Measurements from ENCODE around the gene LTA4H. TPM values are rescaled to one million over a fixed set of nuclear protein-coding genes. Genes with fewer than 3 reads are reported as not detected.
"Not testable (repeated sequence)": the region's sequence is repeated elsewhere in the genome, so short reads cannot be mapped to it uniquely, and the experiment has no call there.

The LTA4H gene
- total RNA-seq, 1 donor from 2014 or later: 35.5 TPM

GRCh38 chr12:95974358-95974757 lies 61.0 kb downstream of the LTA4H start:
- intact Hi-C loops (cut with DNase I): no loop called here
- DNase-seq (ENCODE audit: low spot score): no peak

GRCh38 chr12:95972832-95973456 lies 62.4 kb downstream of the LTA4H start:
- intact Hi-C loops (cut with DNase I): no loop called here
- DNase-seq (ENCODE audit: low spot score): no peak

DNA sequence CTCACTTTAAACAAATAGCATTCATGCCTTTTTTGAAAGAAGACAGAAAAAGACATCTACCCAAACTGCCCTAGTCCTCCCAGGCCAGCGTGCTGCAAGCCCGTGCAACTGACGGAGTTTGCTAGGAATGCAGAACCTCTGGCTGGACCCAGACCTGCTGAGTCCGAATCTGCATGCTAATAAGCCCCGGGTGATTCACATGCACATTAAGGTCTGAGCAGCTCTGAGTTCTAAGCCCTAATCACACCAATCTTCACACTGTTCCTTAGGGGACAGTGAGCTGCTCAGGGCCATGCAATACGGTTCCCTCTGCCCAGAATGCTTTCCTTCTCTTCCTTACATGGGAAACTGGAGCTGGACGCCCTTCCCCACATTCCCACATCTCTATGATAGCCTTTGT lies 64.5 kb downstream of the LTA4H start:
- DNase-seq (ENCODE audit: low spot score): no peak
- intact Hi-C loops (cut with DNase I): no loop called here

- intact Hi-C loops (cut with DNase I); DNase-seq (ENCODE audit: low spot score): not testable (repeated sequence)
Measured at GRCh38 chr12:95969116-95969515, 66.3 kb downstream of the LTA4H start.

GRCh38 chr12:95967301-95967700 lies 68.1 kb downstream of the LTA4H start:
- intact Hi-C loops (cut with DNase I): no loop called here
- DNase-seq (ENCODE audit: low spot score): no peak

DNA sequence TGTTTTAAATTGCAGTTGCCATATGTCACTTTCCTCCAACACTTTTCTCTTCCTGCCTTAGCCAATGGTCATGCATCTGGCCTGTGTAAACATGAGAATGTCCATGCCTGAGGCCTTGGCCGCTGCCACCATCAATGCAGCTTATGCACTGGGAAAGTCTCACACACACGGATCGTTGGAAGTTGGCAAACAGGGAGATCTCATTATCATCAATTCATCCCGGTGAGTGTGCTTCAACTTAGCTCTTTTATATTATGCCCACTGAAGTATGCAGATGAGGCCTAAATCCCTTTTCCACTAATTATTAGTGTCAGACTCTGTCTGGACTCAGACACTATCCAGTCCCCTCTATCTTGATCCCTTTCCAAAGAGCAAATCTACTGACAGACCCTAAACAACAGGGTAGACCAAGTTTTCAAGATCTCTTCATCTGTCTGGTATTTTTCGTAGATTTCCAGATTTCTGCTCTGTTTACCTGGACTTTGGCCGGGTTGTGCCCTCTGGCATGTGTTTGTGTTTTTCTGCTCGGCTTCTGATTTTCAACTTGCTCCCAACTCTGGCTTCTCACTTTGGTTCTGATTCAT lies 69.0 kb downstream of the LTA4H start:
- intact Hi-C loops (cut with DNase I): no loop called here

GRCh38 chr12:95963096-95963495 lies 72.3 kb downstream of the LTA4H start:
- no peak for DNase-seq (ENCODE audit: low spot score)
- intact Hi-C loops (cut with DNase I): no loop called here

More for the DNA sequence above, 69.0 kb downstream of the LTA4H start:
- no peak for DNase-seq (ENCODE audit: low spot score)

GRCh38 chr12:95962222-95962621 lies 73.2 kb downstream of the LTA4H start:
- DNase-seq (ENCODE audit: low spot score): no peak

DNA sequence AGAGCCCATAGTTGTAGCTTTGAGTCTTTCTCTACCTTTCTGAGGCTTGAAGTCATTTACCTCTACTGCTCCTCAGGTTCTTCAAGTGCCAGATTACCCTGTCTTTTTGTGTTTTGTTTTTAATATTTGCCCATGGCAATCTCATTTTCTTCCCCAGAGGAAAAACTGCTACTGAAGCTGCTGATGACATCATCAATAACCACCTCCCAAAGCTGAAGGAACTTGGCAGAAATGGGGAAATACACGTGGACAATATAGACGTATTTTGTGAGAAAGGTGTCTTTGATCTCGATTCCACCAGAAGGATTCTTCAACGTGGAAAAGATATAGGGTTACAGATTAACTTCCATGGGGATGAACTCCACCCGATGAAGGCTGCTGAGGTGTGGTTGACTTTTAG lies 75.1 kb downstream of the LTA4H start:
- DNase-seq (ENCODE audit: low spot score): no peak
- intact Hi-C loops (cut with DNase I): no loop called here

More at GRCh38 chr12:95962222-95962621, 73.2 kb downstream of the LTA4H start:
- intact Hi-C loops (cut with DNase I): no loop called here

DNA sequence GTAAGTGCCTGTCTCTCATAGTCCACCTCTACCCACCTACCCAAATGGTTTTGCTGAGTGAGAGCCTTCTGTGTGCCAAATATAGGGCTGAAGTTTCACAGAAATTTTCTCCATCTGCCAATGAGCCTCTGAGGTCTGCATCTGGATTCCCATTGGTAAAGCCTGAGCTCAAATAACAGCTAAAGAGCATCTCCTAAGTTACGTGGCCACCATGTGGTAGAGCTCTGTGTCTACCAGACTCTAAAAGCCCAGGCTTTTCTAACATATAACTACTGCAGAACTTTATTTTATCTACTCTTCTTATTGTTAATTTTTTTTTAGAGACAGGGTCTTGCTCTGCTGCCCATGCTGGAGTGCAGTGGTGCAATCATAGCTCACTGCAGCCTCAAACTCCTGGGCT lies 76.3 kb downstream of the LTA4H start:
- intact Hi-C loops (cut with DNase I): no loop called here
- no peak for DNase-seq (ENCODE audit: low spot score)

- intact Hi-C loops (cut with DNase I): no loop called here
- DNase-seq (ENCODE audit: low spot score): no peak
Measured at GRCh38 chr12:95956557-95957145, 78.7 kb downstream of the LTA4H start.

- intact Hi-C loops (cut with DNase I): no loop called here
- no peak for DNase-seq (ENCODE audit: low spot score)
Measured at GRCh38 chr12:95955549-95956159, 79.7 kb downstream of the LTA4H start.

DNA sequence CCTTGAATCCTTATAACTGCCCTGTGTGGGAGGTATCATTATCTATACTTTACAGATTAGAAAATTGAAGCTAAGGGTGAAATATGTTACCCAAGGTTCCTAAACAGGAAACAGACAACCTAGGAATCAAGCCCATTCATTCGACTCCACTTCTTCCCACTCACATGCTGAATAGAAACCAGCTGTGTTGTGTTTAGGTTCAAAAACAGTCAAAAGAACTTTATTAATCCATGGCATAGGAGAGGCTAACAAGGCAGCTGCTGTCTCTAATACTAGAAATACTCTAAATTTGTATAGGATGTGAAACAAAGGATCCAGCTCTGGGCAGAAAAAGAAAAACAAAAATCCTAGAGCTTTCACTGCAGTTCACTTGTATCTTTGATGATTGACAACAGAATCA lies 82.4 kb downstream of the LTA4H start:
- DNase-seq (ENCODE audit: low spot score): no peak

GRCh38 chr12:95951515-95951914 lies 83.9 kb downstream of the LTA4H start:
- DNase-seq (ENCODE audit: low spot score): no peak
- intact Hi-C loops (cut with DNase I): no loop called here

More for the DNA sequence above, 82.4 kb downstream of the LTA4H start:
- intact Hi-C loops (cut with DNase I): no loop called here

Other genes with a start within 250 kb of the LTA4H start
- gene NTN4, start 244.8 kb downstream of the LTA4H start, total RNA-seq: 77.8 TPM
- 10.1 TPM for gene SNRPF, start 176.6 kb downstream of the LTA4H start, total RNA-seq
- gene CCDC38, start 93.0 kb downstream of the LTA4H start, total RNA-seq: not detected
- gene AMDHD1, start 92.3 kb downstream of the LTA4H start, total RNA-seq: 0.38 TPM
- 0.22 TPM for gene HAL, start 39.2 kb downstream of the LTA4H start, total RNA-seq
- 18.6 TPM for gene ELK3, start 158.8 kb upstream of the LTA4H start, total RNA-seq

Data from cardiac septum (tissue), 1 donor.